Measurements from ENCODE around the gene AQP2. TPM values are rescaled to one million over a fixed set of nuclear protein-coding genes. Genes with fewer than 3 reads are reported as not detected.

The AQP2 gene
- total RNA-seq, 2 donors from 2014 or later: 2.7 TPM; not detected in 1

GRCh38 chr12:49964849-49965624 lies 14.5 kb downstream of the AQP2 start:
- Histone ChIP-seq H3K9me3 (no peaks in the 10 kb centered on the region), H3K27me3 (replicated peaks; ENCODE audit: insufficient read depth) (no peaks in the 10 kb centered on the region), H3K4me3 (no peak overlapping the region), H3K27ac (no peak overlapping the region), H3K4me1 (replicated peaks) (peaks cover 4% of the 10 kb centered on the region), H3K36me3 (no peaks in the 10 kb centered on the region)
- no peak for TF ChIP-seq CTCF (IDR thresholded peaks at IDR 0.05)
- no peak for TF ChIP-seq POLR2AphosphoS5 (IDR thresholded peaks at IDR 0.05)
- TF ChIP-seq POLR2A (IDR thresholded peaks at IDR 0.05): no peak
- WGBS: 71% methylated on average over 13 of the region's 13 CpGs
- DNase-seq (ENCODE audit: low spot score): no peak
- intact Hi-C loops (cut with DNase I): loop anchor here (5.0 kb wide), 2 partner anchors 92 to 98 kb away; partner anchors contain the start of gene ASIC1

DNA sequence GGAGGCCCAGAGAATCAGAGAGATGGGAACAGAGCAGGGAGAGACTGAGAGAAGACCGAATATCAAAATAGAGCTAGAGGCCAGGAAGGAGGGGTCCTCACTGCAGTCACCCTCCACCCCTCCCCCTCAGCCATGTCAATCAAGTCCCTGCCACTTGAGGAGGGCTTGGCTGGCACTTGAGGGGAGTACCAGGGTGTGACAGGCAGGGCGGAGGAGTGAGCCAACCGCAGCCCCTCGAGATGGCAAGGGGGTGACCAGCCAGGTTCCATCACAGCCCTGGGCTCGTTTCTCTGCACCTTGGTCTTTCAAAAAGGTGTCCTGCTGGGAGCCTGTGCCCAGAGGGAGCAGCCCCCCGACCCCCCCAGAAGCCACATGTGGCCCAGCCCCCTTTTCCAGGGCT lies 15.3 kb downstream of the AQP2 start:
- no peaks in the 10 kb centered on the region for H3K36me3 ChIP-seq
- H3K4me3 ChIP-seq: no peak overlapping the region
- H3K27me3 ChIP-seq (replicated peaks; ENCODE audit: insufficient read depth): no peaks in the 10 kb centered on the region
- no peak overlapping the region for H3K27ac ChIP-seq
- peaks cover 3% of the 10 kb centered on the region for H3K4me1 ChIP-seq (replicated peaks)
- H3K9me3 ChIP-seq: no peaks in the 10 kb centered on the region
- intact Hi-C loops (cut with DNase I): loop anchor here (5.0 kb wide), 2 partner anchors 91 to 99 kb away; partner anchors contain the start of gene ASIC1
- no peak for TF ChIP-seq POLR2A (IDR thresholded peaks at IDR 0.05)
- TF ChIP-seq POLR2AphosphoS5 (IDR thresholded peaks at IDR 0.05): no peak
- TF ChIP-seq CTCF (IDR thresholded peaks at IDR 0.05): no peak
- 83% methylated on average over 6 of the region's 6 CpGs for WGBS
- no peak for DNase-seq (ENCODE audit: low spot score)

DNA sequence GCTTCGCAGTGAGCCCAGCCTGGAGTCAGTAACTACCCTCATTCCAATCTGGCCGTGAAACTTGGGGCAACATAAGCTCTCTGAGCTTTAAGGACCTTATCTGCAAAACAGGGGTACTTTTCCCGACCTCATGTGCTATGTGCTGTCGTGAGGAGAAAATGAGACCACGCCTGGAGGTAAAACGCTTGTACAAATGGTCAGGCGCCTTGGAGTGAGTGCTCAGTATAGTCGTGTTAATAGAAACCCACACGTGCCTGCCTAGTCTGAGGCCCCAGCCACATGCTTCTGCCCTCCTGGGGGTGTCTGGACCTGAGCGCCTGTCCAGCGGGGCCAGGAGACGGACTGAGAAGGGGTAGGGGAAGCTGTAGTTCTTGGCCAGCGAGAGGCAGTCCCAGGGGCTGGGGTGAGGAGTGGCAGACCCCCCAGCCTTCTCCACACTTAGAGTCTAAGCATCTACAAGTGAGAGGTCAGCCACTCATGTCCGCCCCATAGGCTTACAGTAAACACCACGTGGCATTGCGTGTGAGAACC lies 16.0 kb downstream of the AQP2 start:
- H3K27ac ChIP-seq: no peak overlapping the region
- no peaks in the 10 kb centered on the region for H3K36me3 ChIP-seq
- no peaks in the 10 kb centered on the region for H3K27me3 ChIP-seq (replicated peaks; ENCODE audit: insufficient read depth)
- intact Hi-C loops (cut with DNase I): loop anchor here (5.0 kb wide), 2 partner anchors 91 to 99 kb away; partner anchors contain the start of gene ASIC1
- 44% methylated on average over 16 of the region's 16 CpGs for WGBS
- TF ChIP-seq POLR2AphosphoS5 (IDR thresholded peaks at IDR 0.05) (no peak), POLR2A (IDR thresholded peaks at IDR 0.05) (no peak), CTCF (IDR thresholded peaks at IDR 0.05) (no peak)
- no peak for DNase-seq (ENCODE audit: low spot score)
- H3K9me3 ChIP-seq: no peaks in the 10 kb centered on the region
- H3K4me3 ChIP-seq: no peak overlapping the region
- H3K4me1 ChIP-seq (replicated peaks): peaks cover 3% of the 10 kb centered on the region

DNA sequence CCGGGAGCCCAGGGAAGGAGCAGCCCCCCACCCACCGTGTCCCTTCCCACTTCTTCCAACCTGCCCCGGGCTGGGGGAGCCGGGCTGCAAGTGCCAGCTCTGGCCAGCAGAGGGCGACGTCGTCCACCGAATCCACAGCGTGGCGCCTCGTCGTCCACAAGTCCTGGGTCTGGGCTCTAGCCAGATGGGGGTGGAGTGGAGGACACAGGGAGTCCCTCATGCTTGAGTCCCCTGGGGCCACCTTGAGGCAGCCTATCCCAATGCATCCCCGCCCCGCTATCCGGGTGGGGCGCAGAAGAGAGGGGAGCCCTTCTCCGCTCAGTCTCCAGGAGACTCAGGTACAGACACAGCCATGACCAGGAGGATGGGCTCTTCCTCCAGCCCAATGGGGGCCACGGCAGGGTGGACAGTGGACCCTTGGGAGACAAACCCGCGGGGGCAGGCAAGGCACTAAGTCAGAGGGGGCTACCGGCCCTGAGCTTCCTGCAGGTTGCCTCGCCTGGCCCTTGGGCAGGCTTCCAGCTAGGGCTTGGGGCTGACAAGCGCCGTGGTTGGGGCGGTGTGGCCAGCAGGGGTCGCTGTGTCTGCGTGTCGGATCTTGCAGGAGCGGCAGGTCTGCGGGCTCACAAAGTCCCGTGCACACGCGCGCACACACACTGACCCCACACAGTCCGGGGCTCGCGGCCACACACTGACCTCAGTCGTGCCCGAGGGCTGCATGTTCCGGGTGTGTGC lies 16.7 kb downstream of the AQP2 start:
- TF ChIP-seq CTCF (IDR thresholded peaks at IDR 0.05): peak; percentile 72 to 94 (median 86)
- TF ChIP-seq POLR2A (IDR thresholded peaks at IDR 0.05): peak; percentile 9
- TF ChIP-seq POLR2AphosphoS5 (IDR thresholded peaks at IDR 0.05): peak; percentile 23
- Histone ChIP-seq H3K4me1 (replicated peaks) (peaks cover 3% of the 10 kb centered on the region), H3K27me3 (replicated peaks; ENCODE audit: insufficient read depth) (no peaks in the 10 kb centered on the region), H3K9me3 (no peaks in the 10 kb centered on the region), H3K4me3 (peak overlapping the region; percentile 6 to 16), H3K27ac (no peak overlapping the region), H3K36me3 (no peaks in the 10 kb centered on the region)
- 4% methylated on average over 31 of the region's 40 CpGs for WGBS
- intact Hi-C loops (cut with DNase I): loop anchor here (5.0 kb wide), 2 partner anchors 90 to 100 kb away; partner anchors contain the start of gene ASIC1
- peak; percentile 79 for DNase-seq (ENCODE audit: low spot score)

All from prostate gland (tissue), 2 donors.